HG03135 (cell line): ENCODE results near the gene RNASEL.
"Not testable (repeated sequence)": the region's sequence is repeated elsewhere in the genome, so short reads cannot be mapped to it uniquely, and the experiment has no call there.

ENCODE experiments used
- ATAC-seq: cut with Tn5 transposase; IDR thresholded peaks from one replicate; pipeline ENCODE4 v1.9.1; 2021; ENCODE audit warnings: mild to moderate bottlenecking, moderate library complexity; ENCODE audit not compliant: unreplicated experiment

RNASEL gene

GRCh38 chr1:182567629-182568028 lies 21.4 kb downstream of the RNASEL start:
- no peak for ATAC-seq

- no peak for ATAC-seq
Observed at GRCh38 chr1:182565537-182565936, 23.5 kb downstream of the RNASEL start.

- no peak for ATAC-seq
Observed at GRCh38 chr1:182564406-182565004, 24.6 kb downstream of the RNASEL start.

DNA sequence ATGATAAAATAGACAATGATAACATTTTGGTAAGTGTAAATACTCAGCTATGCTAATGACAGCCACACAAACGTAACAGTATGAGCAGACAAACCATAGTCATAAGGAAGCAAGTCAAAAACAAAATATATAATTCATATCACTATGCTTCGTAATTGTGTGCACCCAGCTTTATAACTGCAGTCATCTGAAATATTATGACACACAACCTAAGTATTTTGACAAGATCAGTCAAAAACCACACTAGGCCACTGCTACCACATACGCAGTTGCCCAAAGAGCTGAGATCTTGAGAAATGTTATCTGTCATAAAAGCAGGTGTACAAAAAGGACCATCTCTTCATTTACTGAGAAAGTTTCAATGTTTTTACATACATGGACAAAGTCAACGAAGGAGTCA lies 26.0 kb downstream of the RNASEL start:
- no peak for ATAC-seq

DNA sequence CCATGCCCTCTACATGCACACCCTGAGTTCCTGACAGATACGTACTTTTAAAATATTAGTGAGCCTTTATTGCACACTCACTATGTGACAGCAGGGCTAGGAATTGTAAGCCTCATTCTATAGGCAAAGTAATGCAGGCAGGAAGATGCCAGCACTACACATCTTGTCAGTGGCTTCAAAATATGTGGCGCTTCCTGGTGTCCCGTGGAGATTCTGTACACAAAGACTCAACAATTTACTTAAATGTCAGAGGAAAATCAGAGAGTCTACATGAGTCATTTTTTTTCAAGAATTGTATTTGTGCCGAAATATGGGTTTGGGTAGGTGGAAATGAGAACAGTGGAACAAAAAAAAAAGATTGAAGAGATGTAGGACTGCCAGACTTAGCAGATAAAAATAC lies 27.6 kb downstream of the RNASEL start:
- no peak for ATAC-seq

GRCh38 chr1:182560392-182560984 lies 28.6 kb downstream of the RNASEL start:
- no peak for ATAC-seq

GRCh38 chr1:182556279-182556678 lies 32.8 kb downstream of the RNASEL start:
- ATAC-seq: no peak

- ATAC-seq: no peak
Observed at GRCh38 chr1:182555493-182555892, 33.6 kb downstream of the RNASEL start.

DNA sequence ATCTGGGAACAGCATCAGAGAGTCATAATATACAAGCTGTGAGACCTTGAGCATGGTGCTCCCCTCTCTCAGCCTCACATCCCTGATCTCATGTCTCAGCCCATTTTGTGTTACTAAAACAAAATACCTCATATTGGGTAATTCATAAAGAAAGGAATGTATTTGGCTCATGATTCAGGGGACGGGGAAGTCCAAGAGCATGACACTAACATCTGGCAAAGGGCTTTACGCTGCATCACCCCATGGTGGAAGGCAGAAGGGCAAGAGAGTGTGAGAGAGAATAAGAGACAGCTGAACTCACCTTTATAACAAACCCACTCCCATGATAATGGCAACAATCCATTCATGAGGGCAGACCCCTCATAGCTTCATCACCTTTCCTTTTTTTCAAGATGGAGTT lies 36.5 kb downstream of the RNASEL start:
- no peak for ATAC-seq

DNA sequence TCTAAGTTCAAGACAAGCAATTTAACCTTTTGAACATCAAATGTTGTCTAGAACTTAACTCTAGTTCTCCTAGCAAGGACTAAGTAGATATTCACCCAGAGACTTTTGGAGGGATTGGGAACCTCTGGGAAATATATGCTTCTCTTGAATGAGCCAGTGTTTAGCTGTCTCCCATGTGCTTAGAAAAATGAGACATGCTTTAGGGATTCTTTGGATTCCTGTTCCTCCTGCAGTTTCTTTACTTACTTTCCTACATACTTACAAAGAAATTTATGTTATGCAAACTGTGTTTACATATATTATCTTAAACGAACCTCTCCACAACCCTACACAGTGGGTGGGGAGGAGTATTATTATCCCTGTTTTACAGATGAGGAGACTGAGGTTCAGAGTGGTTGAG lies 39.2 kb downstream of the RNASEL start:
- no peak for ATAC-seq

DNA sequence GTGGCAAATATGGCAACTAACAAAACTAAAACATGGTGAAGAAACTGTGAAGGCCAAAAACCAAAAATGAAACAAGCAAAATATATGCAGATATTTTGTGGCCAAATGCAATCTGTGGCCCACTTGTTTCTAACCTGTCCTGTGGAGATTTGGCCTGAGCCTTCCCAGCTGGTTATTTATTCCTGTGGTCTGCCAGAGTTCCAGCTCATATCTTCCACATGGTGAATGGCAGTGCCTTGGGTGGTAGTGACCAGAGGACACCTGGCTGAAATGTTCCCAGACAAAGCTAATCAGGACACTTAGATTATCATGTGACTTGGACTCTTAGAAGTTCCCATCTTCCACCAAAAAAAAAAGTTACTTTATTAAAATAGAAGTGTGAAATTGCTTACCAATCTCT lies 39.7 kb downstream of the RNASEL start:
- ATAC-seq: no peak

- ATAC-seq: no peak
Observed at GRCh38 chr1:182533896-182534295, 55.2 kb downstream of the RNASEL start.

DNA sequence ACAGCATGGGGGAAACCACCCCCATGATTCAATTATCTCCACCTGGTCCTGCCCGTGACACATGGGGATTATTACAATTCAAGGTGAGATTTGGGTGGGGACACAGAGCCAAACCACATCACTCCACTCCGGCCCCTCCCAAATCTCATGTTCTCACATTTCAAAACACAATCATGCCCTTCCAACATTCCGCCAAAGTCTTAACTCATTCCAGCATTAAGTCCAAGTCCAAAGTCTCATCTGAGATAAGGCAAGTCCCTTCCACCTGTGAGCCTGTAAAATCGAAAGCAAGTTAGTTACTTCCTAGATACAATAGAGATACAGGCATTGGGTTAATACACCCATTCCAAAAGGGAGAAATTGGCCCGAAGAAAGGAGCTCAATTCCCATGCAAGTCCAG lies 60.9 kb downstream of the RNASEL start:
- ATAC-seq: not testable (repeated sequence)

DNA sequence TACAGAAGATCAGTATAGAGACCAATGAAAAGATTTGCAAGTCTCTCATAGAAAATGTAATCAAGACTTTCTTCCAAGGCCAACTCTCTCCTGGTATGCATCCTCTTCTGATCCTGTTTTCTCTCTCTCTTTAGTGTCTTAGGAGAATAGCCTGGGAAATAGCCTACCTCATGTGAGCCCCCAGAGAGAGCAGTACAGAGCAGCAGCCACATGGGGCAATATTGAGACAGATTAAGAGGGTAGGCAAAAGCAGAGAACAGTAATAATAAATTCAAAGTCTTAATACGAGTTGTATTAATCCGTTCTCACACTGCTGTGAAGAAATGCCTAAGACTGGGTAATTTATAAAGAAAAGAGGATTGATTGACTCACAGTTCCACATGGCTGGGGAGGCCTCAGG lies 61.4 kb downstream of the RNASEL start:
- ATAC-seq: no peak

GRCh38 chr1:182525342-182525741 lies 63.7 kb downstream of the RNASEL start:
- ATAC-seq: no peak
